Cardiac muscle cell (in vitro differentiated cells and primary cell): ENCODE data around the gene SWAP70. TPM values are rescaled to one million over a fixed set of nuclear protein-coding genes. Genes with fewer than 3 reads are reported as not detected.

ENCODE experiments used
- DNase-seq, 2 donors: peaks; one replicate each; pipeline versions ENCODE4 v3.0.0 to v3.0.0-alpha.2; 2010 to 2017; ENCODE audit warnings: low read depth in 1 of 2, low spot score in 1 of 2
- H3K27ac ChIP-seq: fragments of 200-600 bp; sonication (generic); 2 replicates; pipeline ENCODE4 v1.5.1; 2016
- H3K27me3 ChIP-seq: fragments of 200-600 bp; sonication (generic); 2 replicates; pipeline ENCODE4 v1.6.0; 2016; ENCODE audit warnings: control low read depth
- H3K36me3 ChIP-seq: fragments of 200-600 bp; sonication (generic); 2 replicates; pipeline ENCODE4 v1.5.1; 2016; ENCODE audit warnings: control low read depth
- H3K4me1 ChIP-seq: fragments of 200-600 bp; sonication (generic); 2 replicates; pipeline ENCODE4 v1.8.1; 2017; ENCODE audit warnings: low read depth, mild to moderate bottlenecking, mixed run types
- H3K4me3 ChIP-seq: fragments of 200-600 bp; sonication (generic); 2 replicates; pipeline ENCODE4 v1.5.1; 2016; ENCODE audit warnings: mild to moderate bottlenecking
- H3K9me3 ChIP-seq: fragments of 200-600 bp; sonication (generic); 2 replicates; pipeline ENCODE4 v1.5.1; 2017; ENCODE audit warnings: low read depth, mild to moderate bottlenecking, control low read depth
- CTCF ChIP-seq: IDR thresholded peaks from 2 replicates; pipeline ENCODE4 v1.5.1; 2012; ENCODE audit warnings: low read depth, mild to moderate bottlenecking, low read length
- polyA plus RNA-seq: library from polyadenylated mRNA; unstranded; fragments of >200 nt; fragmentation: Nextera tagmentation; extraction: Ambion mirVana; gene quantifications from 2 replicates; pipeline ENCODE4 v1.2.1, GENCODE V29; 2016
- total RNA-seq: library from RNA; depleted of rRNA; stranded (reverse); fragments of >200 nt; gene quantifications from 2 replicates; pipeline ENCODE4 v1.2.3, GENCODE V29; 2016

Gene SWAP70
- total and polyA plus RNA-seq, 2 experiments from 2014 or later = 10.9 to 11.1 TPM

DNA sequence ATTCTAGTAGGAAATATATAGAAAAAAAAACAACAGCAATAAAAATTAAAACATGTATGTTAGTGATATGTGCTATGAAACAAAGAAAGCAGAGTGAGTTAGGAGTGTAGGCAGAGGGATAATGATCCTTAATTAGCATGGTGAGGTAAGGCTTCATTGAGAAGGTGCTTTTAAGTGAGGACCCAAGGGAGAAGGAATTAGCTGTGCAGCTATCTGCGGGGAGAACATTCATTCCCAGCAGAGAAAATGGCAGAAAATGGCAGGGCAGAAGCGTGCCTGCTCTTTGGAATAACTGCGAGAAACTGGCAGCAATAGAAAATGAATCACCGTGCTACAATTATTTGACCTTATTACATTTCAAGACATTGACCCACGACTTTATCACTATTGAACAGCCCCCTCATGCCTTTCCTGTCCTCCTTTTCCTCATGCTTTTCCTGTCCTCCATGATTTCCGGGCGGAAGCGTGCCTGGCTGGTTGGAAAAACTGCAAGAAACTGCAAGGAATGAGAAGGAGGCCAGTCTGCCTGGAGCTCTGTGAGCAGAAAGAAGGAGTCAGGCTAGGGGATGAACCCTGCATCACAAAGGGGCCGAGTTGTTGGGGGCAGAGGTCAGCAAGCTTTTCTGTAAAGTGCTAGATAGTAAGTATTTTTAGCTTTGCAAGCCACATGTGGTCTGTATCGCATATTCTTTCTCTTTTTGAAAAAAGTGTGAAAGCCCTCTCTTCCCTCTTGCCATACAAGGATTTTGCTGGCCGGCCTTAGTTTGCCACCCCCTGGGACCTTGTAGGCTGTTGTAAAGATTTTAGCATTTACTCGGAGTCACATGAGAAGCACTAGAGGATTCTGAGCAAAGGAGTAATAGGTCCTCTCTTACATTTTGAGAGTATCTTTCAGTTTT, 37.1 kb upstream of the SWAP70 start:
- peaks cover 9% of the 10 kb centered on the region for H3K4me1 ChIP-seq
- H3K27me3 ChIP-seq = no peaks in the 10 kb centered on the region
- no peaks in the 10 kb centered on the region for H3K36me3 ChIP-seq
- no peak for TF ChIP-seq CTCF
- peak in 1 of 2 donors; percentile 15 for DNase-seq
- H3K4me3 ChIP-seq = no peak overlapping the region
- H3K9me3 ChIP-seq = no peaks in the 10 kb centered on the region
- H3K27ac ChIP-seq = peak overlapping the region; percentile 41

DNA sequence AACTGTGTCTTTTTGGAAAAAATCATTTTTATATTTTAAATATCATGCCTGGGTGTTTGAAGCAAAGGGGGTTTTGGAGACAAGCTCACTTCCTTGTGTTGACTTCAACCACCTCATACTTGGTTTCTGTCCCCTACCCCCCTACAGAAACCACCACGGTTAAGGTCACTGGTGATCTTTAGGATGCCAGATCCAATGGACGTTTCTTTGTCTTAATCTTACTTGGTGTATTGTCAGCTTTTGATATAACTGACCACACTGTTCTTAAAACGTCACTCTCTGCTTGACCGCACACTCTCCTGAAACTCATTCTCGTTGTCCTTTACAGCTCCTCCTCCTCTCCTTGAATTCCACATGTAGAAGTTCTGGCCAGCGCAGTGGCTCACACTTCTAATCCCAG, 34.8 kb upstream of the SWAP70 start:
- no peak overlapping the region for H3K4me3 ChIP-seq

GRCh38 chr11:9633679-9634078, 30.2 kb upstream of the SWAP70 start:
- Histone ChIP-seq H3K4me3 (no peak overlapping the region), H3K36me3 (no peaks in the 10 kb centered on the region), H3K27ac (no peak overlapping the region), H3K4me1 (no peaks in the 10 kb centered on the region), H3K27me3 (no peaks in the 10 kb centered on the region), H3K9me3 (no peaks in the 10 kb centered on the region)
- no peak for TF ChIP-seq CTCF
- no peak for DNase-seq

More for the DNA sequence above, 34.8 kb upstream of the SWAP70 start:
- H3K4me1 ChIP-seq = peaks cover 9% of the 10 kb centered on the region
- TF ChIP-seq CTCF = no peak
- no peaks in the 10 kb centered on the region for H3K36me3 ChIP-seq
- H3K27ac ChIP-seq = no peak overlapping the region
- H3K27me3 ChIP-seq = no peaks in the 10 kb centered on the region
- no peak for DNase-seq
- no peaks in the 10 kb centered on the region for H3K9me3 ChIP-seq

GRCh38 chr11:9636691-9637090, 27.2 kb upstream of the SWAP70 start:
- H3K4me1 ChIP-seq = no peaks in the 10 kb centered on the region
- no peaks in the 10 kb centered on the region for H3K36me3 ChIP-seq
- no peak overlapping the region for H3K27ac ChIP-seq
- H3K4me3 ChIP-seq = no peak overlapping the region
- no peaks in the 10 kb centered on the region for H3K9me3 ChIP-seq
- no peak for TF ChIP-seq CTCF
- no peaks in the 10 kb centered on the region for H3K27me3 ChIP-seq
- no peak for DNase-seq

DNA sequence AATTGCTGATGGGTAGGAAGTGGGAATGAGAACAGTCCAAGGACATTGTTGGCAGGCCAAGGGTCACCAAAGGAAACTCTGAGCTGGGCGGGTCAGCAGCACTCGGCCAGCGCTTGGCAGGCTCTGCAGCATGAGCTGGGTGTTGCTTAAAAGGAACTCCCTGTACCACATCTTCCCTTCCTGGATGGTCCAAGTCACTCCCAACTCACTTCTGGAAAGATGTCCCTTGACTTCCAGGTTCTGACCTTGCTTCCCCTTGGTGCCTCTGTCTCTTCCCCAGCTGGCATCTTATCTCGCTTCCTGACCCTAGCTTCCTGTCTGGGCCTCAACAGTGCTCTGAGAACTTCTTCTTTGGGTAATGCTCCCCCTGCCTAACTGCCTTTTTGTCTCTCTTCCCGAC, 24.8 kb upstream of the SWAP70 start:
- Histone ChIP-seq H3K4me3 (no peak overlapping the region), H3K36me3 (no peaks in the 10 kb centered on the region), H3K27me3 (no peaks in the 10 kb centered on the region), H3K9me3 (no peaks in the 10 kb centered on the region), H3K4me1 (no peaks in the 10 kb centered on the region), H3K27ac (no peak overlapping the region)
- no peak for DNase-seq
- no peak for TF ChIP-seq CTCF
